GM21717 (cell line): ENCODE data around the gene ARHGEF28.

ENCODE experiments used
- ATAC-seq: cut with Tn5 transposase; IDR thresholded peaks from one replicate; pipeline ENCODE4 v1.9.1; 2021; ENCODE audit warnings: mild to moderate bottlenecking, moderate library complexity; ENCODE audit not compliant: unreplicated experiment

The ARHGEF28 gene

DNA sequence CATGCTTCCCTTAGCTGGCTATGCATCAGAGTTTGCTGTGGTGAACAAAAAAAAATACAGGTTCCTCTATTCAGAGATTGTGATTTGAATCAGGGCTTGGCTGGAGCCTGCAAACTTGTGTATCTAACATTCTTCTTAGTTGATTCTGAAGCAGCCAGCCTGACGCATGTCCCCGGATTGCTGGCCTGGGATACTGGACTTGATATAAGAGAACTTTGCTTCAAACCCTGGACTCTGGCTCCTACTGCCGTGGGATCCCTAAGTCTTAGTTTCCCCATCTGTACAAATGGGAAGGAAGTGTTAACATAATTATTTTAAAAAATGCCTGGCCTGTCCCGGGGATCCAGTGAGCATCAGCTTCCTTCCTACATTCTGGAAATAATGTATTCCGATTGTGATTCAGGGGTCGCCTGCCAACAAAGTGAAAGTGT is 292.8 kb downstream of the ARHGEF28 start:
- no peak for ATAC-seq

DNA sequence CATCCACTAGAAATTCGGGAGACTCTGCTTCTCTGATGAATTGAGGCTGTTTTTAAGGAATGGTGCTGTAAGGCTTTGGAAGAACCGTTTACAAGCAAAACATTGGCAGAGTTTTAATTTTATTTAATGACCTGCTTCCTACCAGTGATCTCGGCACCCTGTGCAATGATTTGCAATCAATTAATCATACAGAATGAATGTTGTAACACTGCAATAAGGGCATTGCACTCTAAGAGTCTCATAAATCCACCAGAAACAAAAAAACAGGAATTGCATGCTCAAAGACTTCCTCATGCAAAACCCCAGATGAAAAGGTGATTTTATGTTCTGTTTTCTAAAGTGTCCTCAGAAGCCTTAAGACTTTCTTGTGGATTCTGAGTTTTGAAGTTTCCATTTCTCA is 295.7 kb downstream of the ARHGEF28 start:
- ATAC-seq = no peak

- no peak for ATAC-seq
Measured at GRCh38 chr5:73922224-73922623, 296.2 kb downstream of the ARHGEF28 start.

GRCh38 chr5:73922875-73923557 is 297.0 kb downstream of the ARHGEF28 start:
- ATAC-seq = no peak

GRCh38 chr5:73928476-73929070 is 302.6 kb downstream of the ARHGEF28 start:
- ATAC-seq = no peak

DNA sequence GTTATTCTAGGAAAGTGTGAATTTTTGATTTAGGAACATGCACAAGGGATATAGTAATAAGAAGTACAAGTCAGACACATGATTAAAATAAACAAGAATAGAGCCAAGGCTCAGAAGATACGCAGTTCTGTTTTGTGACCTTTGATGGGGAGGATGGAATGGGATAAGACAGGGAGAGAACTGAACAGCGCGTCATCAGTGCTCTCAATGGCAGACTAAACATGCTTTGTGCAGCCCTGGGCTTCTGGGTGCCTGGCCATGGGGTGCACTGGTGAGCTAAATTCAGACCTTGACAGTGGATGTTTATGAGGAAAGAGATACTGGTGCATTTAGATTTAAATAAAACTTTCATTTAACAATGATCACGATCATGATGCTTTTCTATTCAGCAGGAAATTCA is 309.7 kb downstream of the ARHGEF28 start:
- ATAC-seq = no peak

DNA sequence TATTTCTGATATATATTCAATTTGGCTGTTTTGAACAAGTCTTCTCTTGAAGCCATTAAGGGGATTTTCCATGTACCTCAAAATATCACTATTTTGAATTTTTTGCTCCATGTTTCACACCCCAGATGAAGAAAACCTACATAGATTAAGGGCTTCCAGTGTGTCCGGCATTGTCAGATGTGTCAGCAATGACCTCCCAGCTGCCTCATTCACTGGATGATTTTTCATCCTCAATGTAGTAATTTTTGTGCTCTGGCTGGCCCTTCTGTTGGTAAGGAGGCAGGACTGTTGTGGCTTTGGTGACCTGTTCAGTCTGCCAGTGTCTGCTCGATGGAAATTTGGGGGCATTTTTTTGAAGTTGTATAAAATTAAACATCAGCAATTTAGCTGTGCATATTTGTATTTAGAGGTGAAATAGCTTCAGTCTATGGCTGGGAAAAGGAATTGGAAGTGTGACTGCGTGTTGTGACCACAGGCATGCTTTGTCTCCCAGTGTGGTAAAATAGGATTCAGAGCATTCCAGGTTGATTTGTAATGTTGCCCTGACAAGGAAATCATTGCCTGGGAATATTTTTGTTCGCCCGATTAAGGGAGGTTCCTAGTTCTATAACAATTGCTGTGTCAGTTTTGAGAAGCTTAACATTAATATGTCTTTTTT is 312.4 kb downstream of the ARHGEF28 start:
- ATAC-seq = no peak

DNA sequence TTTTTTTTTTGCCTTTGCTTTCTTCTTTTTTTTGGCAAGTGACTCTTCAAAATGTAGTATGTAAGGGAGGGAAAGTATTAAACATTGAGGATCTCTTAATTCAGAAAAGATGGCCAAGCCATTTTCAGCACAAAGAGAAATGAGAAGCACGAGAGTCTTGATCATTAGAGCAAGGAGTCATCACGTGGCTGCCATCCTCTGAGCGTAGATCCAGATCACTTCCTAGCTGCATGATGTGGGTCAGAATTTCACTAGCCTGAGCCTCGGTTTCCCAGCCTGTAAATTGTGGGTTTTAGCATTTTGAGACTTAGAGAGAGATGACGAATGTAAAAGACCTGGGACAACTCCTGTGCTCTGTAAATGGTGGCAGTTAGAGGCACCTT is 312.9 kb downstream of the ARHGEF28 start:
- no peak for ATAC-seq

- no peak for ATAC-seq
Measured at GRCh38 chr5:73939557-73939956, 313.6 kb downstream of the ARHGEF28 start.

DNA sequence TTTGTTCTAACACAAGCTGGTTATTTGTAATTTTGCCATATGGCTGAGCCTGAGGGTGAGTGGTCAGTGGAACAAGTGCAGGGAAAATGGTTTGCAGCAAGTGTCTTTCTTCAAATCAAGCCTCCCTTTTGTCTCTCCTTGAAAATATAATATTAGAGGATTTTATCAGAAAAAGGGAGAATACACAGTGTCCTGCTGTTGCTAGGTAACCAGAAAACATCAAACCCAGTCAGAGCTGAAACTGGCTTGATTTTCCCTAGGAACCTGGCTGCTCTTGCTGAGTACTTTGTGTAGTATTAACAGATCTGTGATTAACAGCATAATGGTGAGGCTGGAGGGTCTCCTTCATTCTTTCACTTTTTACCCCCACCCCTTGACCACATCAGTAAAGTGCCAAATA is 314.0 kb downstream of the ARHGEF28 start:
- ATAC-seq = no peak

DNA sequence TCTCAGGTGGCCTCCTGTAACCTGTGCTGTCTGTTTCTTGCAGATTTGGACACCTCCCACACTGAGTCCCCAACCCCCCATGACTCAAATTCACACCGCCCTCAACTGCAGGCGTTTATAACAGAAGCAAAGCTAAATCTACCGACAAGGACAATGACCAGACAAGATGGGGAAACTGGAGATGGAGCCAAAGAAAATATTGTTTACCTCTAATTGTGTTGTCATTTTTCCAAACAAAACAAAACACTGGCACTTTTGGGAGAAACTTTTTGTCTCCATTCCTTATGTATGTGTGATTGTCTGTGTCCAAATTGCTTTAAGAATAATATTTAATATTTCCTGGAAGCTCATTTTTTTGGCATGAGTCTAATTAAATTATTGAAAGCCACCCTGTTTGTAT is 314.8 kb downstream of the ARHGEF28 start:
- no peak for ATAC-seq

DNA sequence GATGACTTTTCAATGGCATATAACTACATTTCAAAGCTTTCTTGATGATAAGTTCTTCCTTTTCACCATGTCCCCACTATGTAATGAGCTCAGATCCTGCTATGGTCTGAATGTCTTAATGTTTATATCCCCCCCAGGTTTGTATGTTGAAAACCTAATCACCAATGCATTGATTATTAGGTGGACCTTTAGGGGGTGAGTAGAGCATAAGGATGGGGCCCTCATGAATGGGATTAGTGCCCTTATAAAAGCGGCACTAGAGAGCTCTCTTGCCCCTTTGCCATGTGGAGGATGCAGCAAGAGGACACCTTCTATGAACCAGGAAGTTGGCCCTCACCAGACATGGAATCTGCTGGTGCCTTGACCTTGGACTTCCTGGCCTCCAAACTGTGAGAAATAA is 316.8 kb downstream of the ARHGEF28 start:
- no peak for ATAC-seq

GRCh38 chr5:73943397-73943796 is 317.4 kb downstream of the ARHGEF28 start:
- ATAC-seq = no peak

GRCh38 chr5:73944581-73944980 is 318.6 kb downstream of the ARHGEF28 start:
- no peak for ATAC-seq

- no peak for ATAC-seq
Measured at GRCh38 chr5:73945505-73945904, 319.5 kb downstream of the ARHGEF28 start.

- ATAC-seq = no peak
Measured at GRCh38 chr5:73946278-73946677, 320.3 kb downstream of the ARHGEF28 start.

DNA sequence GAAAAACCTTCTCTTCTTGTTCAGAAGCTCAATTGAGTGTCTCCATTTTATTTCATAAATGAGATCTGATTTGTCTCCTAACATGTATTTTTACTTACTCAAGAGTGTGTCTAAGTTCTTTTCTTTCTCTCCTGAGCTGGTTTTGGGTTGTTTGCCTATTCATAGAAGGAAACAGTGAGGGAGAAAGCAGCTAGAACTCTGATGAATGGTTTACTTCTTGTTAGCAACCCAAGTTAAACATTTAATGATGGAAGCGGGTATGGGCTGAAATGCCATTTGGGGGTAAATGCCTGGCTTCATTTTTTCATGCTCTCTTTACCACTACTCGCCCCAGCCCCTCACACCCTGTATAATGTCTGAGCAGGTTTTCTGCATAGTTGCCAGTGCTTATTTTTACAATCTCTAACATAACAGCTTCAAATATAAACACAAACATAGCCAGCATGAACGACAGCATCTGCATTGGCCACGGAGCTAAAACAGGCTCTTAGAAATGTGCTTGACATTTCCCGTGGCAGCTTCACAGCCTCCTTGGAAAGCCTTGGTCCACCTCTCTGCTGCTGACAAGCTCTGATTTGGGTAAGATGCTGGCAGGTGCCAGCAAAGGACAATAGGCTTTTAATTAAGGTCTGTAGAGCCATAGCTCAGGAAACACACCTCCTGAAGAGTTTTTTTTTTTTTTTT is 321.1 kb downstream of the ARHGEF28 start:
- no peak for ATAC-seq

DNA sequence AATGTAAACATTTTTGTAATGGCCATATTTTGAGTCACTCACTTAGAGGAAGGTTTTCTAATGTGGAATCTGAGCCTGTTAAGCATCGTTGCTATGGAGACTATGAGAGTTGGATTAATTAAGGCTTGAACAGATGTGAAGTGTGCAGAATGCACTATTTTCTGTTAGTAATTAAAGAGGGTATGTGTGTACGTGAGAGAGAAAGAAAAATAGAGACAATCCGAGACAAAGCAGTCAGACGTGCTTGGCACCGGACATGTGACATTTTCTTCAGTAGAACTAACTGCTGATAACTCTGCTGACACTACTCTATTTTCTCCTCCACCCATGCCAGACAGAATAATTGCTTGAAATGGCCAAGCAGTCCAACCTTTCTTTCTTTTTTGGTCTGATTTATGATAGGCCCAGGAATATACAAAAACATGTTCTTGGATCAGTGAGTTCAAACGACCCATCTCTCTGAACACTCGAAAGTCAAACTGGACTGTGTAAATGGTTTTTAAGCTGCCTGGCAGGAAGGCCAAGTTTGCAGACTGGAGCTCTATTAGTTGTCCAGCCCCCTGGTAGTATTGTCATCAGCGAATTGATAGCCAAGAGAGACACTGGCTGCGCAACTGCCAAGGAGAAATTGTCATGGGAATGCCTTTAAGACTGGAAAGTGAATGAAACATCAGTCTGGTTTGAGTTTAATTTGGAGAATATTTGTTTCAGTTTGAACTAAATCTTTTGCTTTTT is 322.1 kb downstream of the ARHGEF28 start:
- no peak for ATAC-seq

DNA sequence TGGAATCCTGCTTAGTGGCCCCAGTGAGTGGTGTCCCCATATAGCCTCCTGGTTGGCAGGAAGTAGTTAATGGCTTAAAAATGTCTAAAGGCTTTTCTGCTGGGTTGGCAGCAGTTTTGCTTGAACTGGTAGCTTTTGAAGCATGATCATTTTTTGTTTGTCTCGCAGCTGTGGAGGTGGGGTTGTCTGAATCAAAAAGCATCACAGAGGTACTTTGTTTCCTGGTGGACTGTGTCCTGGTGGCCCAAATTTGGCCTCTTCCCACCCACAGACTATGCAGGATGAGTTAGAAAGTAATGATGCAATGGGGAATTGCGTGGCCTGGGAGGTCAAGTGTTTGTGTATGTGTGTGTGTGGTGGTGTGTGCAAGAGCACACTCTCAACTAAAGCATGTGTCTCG is 322.7 kb downstream of the ARHGEF28 start:
- no peak for ATAC-seq

DNA sequence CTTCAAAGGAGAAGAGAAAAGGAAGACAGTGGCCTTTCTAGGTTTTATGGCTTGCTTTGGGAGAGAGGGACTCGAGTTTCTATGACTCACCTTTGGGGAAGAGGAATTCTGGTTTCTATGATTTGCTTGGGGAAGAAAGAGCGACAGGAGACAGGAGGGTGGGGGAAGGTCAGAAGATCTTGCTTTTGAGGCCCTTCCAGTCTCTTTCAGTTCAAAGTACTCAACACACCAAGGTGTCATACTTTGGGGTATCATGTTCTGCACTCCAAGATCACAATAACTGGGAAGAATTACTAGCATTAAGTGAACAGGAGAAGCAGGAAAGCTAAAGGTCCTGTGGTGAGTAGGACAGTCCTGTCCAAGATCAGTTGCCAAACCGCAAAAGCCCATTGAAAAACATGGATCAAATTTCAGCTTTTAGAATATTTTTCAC is 324.5 kb downstream of the ARHGEF28 start:
- ATAC-seq = no peak

DNA sequence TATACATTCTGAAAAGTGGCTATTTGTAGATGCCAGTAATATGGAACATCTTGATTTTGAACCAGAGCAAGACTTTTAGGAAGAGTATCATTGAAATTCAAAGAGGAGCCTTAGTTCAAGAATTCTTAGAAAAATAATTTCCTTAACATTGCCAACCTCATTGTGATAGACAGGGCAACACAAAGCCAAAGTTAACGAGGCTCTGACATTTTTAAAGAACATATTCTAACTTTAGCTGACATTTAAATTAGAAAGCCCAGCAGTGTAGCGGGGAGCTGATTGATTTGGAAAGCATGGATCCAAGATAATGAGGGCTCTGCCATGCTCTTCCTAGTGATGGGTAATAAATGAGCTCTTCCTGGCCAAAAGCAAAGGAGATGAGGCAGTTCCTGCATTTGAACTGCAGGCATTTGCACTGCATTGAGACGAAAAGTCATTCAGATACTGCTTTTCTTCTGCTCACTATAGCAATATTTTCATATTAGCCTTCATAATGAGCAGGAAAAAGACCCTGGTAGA is 325.0 kb downstream of the ARHGEF28 start:
- no peak for ATAC-seq
